ENCODE measurements around the gene MOB1A.
A peak's percentile ranks its signal among the peaks of the same experiment; 100 is the strongest.
"Not testable (repeated sequence)": the region's sequence is repeated elsewhere in the genome, so short reads cannot be mapped to it uniquely, and the experiment has no call there.

Gene MOB1A

GRCh38 chr2:74149247-74149525 is 29.5 kb downstream of the MOB1A start:
- DNase-seq: no peak

- DNase-seq: no peak
Measured at GRCh38 chr2:74148457-74149246, 30.0 kb downstream of the MOB1A start.

- DNase-seq: peak; percentile 86
Measured at GRCh38 chr2:74147727-74148456, 30.8 kb downstream of the MOB1A start, which contains the start of gene BOLA3. TSS of gene BOLA3 (minus strand) at chr2:74147912. CDS start at chr2:74147874, 38 bp downstream.

GRCh38 chr2:74146929-74147726 is 31.6 kb downstream of the MOB1A start:
- DNase-seq: no peak

GRCh38 chr2:74142340-74142739 is 36.3 kb downstream of the MOB1A start:
- no peak for DNase-seq

GRCh38 chr2:74138600-74139323 is 39.9 kb downstream of the MOB1A start:
- DNase-seq: no peak

- DNase-seq: no peak
Measured at GRCh38 chr2:74137651-74138599, 40.8 kb downstream of the MOB1A start.

GRCh38 chr2:74131901-74132300 is 46.8 kb downstream of the MOB1A start:
- no peak for DNase-seq

GRCh38 chr2:74130211-74130995 is 48.3 kb downstream of the MOB1A start:
- DNase-seq: no peak

GRCh38 chr2:74128206-74128605 is 50.5 kb downstream of the MOB1A start:
- no peak for DNase-seq

- not testable (repeated sequence) for DNase-seq
Measured at GRCh38 chr2:74123955-74124354, 54.7 kb downstream of the MOB1A start.

- not testable (repeated sequence) for DNase-seq
Measured at GRCh38 chr2:74121846-74122245, 56.8 kb downstream of the MOB1A start.

GRCh38 chr2:74119912-74120825 is 58.5 kb downstream of the MOB1A start:
- DNase-seq: peak; percentile 97

GRCh38 chr2:74119339-74119738 is 59.3 kb downstream of the MOB1A start:
- DNase-seq: no peak

- DNase-seq: no peak
Measured at GRCh38 chr2:74111380-74111779, 67.3 kb downstream of the MOB1A start.

GRCh38 chr2:74110537-74110936 is 68.1 kb downstream of the MOB1A start:
- no peak for DNase-seq

- no peak for DNase-seq
Measured at GRCh38 chr2:74109551-74109950, 69.1 kb downstream of the MOB1A start.

GRCh38 chr2:74107071-74107470 is 71.6 kb downstream of the MOB1A start:
- no peak for DNase-seq

- no peak for DNase-seq
Measured at GRCh38 chr2:74105413-74105812, 73.3 kb downstream of the MOB1A start.
